Lower leg skin (tissue), 4 donors: ENCODE measurements around the gene GABRR3. TPM values are rescaled to one million over a fixed set of nuclear protein-coding genes. Genes with fewer than 3 reads are reported as not detected.

ENCODE experiments used
- DNase-seq, 2 donors: peaks; one replicate each; pipeline ENCODE4 v3.0.0-alpha.2; 2019; ENCODE audit warnings: low spot score in 2 of 2
- H3K4me3 ChIP-seq: fragments of 200-600 bp; sonication (generic); 2 replicates; pipeline ENCODE4 v1.5.1; 2017; ENCODE audit warnings: mild to moderate bottlenecking, low read depth; ENCODE audit not compliant: poor library complexity, severe bottlenecking
- CTCF ChIP-seq, 3 donors: fragments of 450-650 bp; IDR thresholded peaks; one replicate each; pipeline ENCODE4 v1.5.1; 2016; ENCODE audit warnings: antibody characterized with exemption in 3 of 3, mild to moderate bottlenecking in 3 of 3, moderate library complexity in 2 of 3
- POLR2A ChIP-seq, 2 donors: fragments of 450-650 bp; IDR thresholded peaks; one replicate each; pipeline ENCODE4 v1.6.1; 2016 to 2017; ENCODE audit warnings: antibody characterized with exemption in 2 of 2, mild to moderate bottlenecking in 1 of 2, moderate library complexity in 1 of 2
- WGBS, 2 donors: methylation state at CpG; one replicate each; pipeline ENCODE4 v1.1.5; 2018; 5-methylcytosine and 5-hydroxymethylcytosine counted together
- intact Hi-C: fragments of 100-400 bp; cut with DNase I; formaldehyde crosslinking; loops from one replicate; pipeline ENCODE4 v1.15.0; 2023; ENCODE audit warnings: low total_unique reads
- total RNA-seq, 4 donors: library from RNA; depleted of rRNA; stranded (reverse); fragments of >200 nt; gene quantifications; one replicate each; pipeline ENCODE4 v1.1.0, GENCODE V29; 2016

The GABRR3 gene
- total RNA-seq, result not detected

- TF ChIP-seq POLR2A (IDR thresholded peaks at IDR 0.05), result no peak
- TF ChIP-seq CTCF (IDR thresholded peaks at IDR 0.05), result no peak
- intact Hi-C loops, result no loop called here
- DNase-seq, result no peak
- no peak within 1 kb of the TSS for H3K4me3 ChIP-seq
- WGBS, 2 donors, result 72% methylated on average over 3 of the region's 3 CpGs
These were observed at the start of gene GABRR3 for GRCh38 chr3:98035208-98035607. Gene GABRR3 (minus strand): TSS chr3:98035315. CDS start chr3:98034987, 328 bp downstream.

GRCh38 chr3:98073486-98073885, 38.4 kb upstream of the GABRR3 start:
- intact Hi-C loops, result no loop called here
- H3K4me3 ChIP-seq, result no peak overlapping the region
- 0 to 48% methylated on average over 1 of the region's 1 CpG for WGBS, 2 donors
- no peak for DNase-seq
- TF ChIP-seq POLR2A (IDR thresholded peaks at IDR 0.05) (no peak), CTCF (IDR thresholded peaks at IDR 0.05) (no peak)

GRCh38 chr3:98070840-98071239, 35.7 kb upstream of the GABRR3 start:
- intact Hi-C loops, result no loop called here
- no peak for TF ChIP-seq CTCF (IDR thresholded peaks at IDR 0.05)
- TF ChIP-seq POLR2A (IDR thresholded peaks at IDR 0.05), result no peak
- WGBS, 2 donors, result 14 to 42% methylated on average over 2 of the region's 2 CpGs
- no peak overlapping the region for H3K4me3 ChIP-seq
- DNase-seq, result no peak

- no peak for DNase-seq
- TF ChIP-seq CTCF (IDR thresholded peaks at IDR 0.05), result no peak
- no peak for TF ChIP-seq POLR2A (IDR thresholded peaks at IDR 0.05)
- WGBS, 2 donors, result 49 to 59% methylated on average over 2 of the region's 2 CpGs
- intact Hi-C loops, result no loop called here
- no peak overlapping the region for H3K4me3 ChIP-seq
These were observed 33.7 kb upstream of the GABRR3 start for GRCh38 chr3:98068824-98069223.

GRCh38 chr3:98058244-98058960, 23.3 kb upstream of the GABRR3 start:
- no peak for TF ChIP-seq CTCF (IDR thresholded peaks at IDR 0.05)
- TF ChIP-seq POLR2A (IDR thresholded peaks at IDR 0.05), result no peak
- 32 to 50% methylated on average over 7 of the region's 7 CpGs for WGBS, 2 donors
- H3K4me3 ChIP-seq, result no peak overlapping the region
- DNase-seq, result no peak
- intact Hi-C loops, result no loop called here

- H3K4me3 ChIP-seq, result no peak overlapping the region
- intact Hi-C loops, result no loop called here
- WGBS, 2 donors, result 69 to 86% methylated on average over 1 of the region's 1 CpG
- DNase-seq, result no peak
- TF ChIP-seq POLR2A (IDR thresholded peaks at IDR 0.05) (no peak), CTCF (IDR thresholded peaks at IDR 0.05) (no peak)
These were observed 22.5 kb upstream of the GABRR3 start for GRCh38 chr3:98057631-98058030.
